GM12801 (cell line): Measurements from ENCODE around the gene TAMALIN.

Experiments used
- TF ChIP-seq, protein P1 (sequence below): IDR thresholded peaks from one replicate; pipeline ENCODE4 v1.5.1; 2011; ENCODE audit warnings: control low read depth; ENCODE audit not compliant: insufficient read length; ENCODE audit errors: extremely low read depth

TAMALIN gene

GRCh38 chr12:52033446-52034140 lies 26.8 kb downstream of the TAMALIN start:
- TF ChIP-seq, protein P1, sequence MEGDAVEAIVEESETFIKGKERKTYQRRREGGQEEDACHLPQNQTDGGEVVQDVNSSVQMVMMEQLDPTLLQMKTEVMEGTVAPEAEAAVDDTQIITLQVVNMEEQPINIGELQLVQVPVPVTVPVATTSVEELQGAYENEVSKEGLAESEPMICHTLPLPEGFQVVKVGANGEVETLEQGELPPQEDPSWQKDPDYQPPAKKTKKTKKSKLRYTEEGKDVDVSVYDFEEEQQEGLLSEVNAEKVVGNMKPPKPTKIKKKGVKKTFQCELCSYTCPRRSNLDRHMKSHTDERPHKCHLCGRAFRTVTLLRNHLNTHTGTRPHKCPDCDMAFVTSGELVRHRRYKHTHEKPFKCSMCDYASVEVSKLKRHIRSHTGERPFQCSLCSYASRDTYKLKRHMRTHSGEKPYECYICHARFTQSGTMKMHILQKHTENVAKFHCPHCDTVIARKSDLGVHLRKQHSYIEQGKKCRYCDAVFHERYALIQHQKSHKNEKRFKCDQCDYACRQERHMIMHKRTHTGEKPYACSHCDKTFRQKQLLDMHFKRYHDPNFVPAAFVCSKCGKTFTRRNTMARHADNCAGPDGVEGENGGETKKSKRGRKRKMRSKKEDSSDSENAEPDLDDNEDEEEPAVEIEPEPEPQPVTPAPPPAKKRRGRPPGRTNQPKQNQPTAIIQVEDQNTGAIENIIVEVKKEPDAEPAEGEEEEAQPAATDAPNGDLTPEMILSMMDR = no peak

GRCh38 chr12:52035190-52035589 lies 28.4 kb downstream of the TAMALIN start:
- TF ChIP-seq, protein P1 = no peak

DNA sequence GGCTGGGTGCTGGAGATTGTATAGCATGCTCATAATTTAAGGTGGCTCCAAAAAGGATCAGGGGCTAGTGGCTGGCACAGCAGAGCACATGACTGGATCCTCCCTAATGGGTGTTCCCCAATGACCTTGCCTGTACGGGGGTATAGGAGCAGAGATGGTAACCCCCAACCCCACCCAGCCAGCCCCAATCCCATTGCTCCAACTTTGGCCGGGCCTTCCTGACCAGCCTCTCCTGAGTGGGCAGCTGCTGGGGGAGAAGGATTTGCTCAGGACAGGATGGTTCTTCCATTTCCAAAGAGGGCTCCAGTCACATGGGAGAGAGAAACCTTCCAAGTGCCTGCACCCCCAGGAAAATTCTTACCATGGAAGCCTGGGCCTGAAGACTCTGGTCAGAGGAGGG lies 29.2 kb downstream of the TAMALIN start:
- TF ChIP-seq, protein P1 = no peak

DNA sequence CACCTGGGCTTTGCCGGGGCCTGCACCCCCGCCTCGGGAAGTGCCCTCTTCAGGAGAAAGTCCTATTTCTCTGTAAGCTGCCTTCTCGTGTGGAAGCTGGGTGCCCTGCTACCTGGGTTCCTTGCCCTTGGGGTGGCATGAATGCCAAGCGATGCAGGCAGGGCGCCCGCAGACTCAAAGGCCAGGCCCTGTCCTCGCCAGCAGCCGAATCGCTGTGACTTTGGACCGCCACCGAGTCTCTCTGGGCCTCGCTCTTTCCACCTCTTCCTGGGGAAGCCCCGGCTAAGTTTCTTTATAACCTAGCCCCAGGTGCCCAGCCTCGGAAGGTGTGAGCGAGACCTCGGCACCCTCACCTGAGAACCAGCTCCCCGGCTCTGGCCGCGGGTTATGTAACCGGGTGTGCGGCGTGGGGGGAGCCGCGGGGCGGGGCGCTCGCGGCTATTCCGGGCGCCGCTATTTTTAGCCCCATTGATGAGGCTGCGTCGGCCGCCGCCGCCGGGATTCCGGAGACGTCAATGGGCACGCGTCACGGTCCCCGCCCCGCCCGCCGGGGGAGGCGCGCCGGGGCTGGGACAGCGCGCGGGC lies 29.9 kb downstream of the TAMALIN start:
- TF ChIP-seq, protein P1 = no peak

DNA sequence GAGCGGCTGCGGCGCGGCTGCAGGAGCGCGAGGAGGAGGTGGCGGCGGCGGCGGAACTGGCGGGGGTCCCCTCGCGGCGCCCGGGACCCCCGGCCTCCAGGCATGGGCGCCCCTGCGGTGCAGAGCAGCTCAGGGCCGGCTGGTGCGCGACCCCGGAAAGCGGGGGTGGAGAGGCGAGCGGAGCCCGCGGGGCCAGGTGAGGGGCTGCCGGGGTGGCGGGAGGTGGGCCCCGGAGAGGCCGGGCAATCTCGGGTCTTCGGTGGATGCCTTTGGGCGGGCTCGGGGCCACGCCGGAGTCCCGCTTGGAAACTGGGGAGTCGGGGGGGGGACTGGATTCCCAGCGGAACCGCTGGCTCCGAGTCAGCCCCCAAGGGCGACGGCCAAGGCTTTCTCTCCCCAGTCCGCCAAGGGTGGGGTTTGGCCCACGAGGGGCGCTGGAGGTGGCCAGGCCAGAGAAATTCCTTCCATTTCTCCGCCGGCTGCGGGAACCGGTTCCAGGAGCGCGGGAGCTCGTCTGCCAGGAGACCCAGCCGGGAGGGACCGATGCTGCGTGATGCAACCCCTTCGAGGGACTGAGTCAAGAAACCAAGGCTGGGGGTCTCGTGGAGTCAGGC lies 30.6 kb downstream of the TAMALIN start:
- TF ChIP-seq, protein P1 = no peak

GRCh38 chr12:52038447-52038846 lies 31.7 kb downstream of the TAMALIN start:
- TF ChIP-seq, protein P1 = no peak

DNA sequence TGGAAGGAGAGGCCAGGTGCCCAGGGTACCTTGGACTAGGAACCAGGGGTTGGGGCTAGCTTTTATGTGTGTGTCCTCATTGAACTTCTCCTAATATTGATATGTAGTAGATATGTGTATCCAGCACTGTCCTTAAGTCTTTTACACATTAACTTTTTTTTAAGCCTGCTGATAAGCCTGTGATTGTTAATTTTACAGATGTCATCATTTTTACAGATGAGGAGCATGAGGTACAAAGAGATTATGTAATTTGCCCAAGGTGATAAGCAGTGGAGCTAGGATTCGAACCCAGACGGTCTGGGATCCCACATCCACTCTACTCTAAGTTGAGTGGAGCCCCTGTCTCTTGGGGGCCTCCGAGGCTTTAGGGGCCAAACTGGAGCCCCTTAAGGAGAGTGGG lies 34.3 kb downstream of the TAMALIN start:
- TF ChIP-seq, protein P1 = no peak
